DMS79 treated with DMSO at 0.1 percent for 48 hours (cell line): ENCODE results near the gene CACNA2D4.

ENCODE experiments used
- DNase-seq: peaks from one replicate; lab custom pipeline; 2025; lab: John Stamatoyannopoulos, UW

CACNA2D4 gene

GRCh38 chr12:1933342-1934051 is 15.0 kb upstream of the CACNA2D4 start:
- no peak for DNase-seq

GRCh38 chr12:1932264-1932777 is 13.9 kb upstream of the CACNA2D4 start:
- DNase-seq, result peak; percentile 63

DNA sequence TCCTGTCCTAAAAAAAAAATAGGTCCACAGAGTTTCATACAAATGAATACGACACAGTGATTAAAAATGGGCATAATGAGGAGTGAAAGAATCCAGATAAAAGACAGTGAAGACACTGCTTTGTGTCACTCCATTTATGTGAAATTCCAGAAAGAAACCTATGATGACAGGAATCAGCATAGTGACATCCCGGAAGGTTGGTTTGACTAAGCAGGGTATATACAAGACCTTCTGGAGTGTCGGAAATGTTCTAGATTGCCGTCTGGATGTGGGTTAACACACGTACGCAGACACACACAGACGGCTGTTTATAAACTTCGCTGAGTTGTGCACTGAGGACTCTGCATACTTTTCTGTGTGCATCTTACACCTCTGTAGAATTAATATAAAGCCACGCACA is 13.2 kb upstream of the CACNA2D4 start:
- no peak for DNase-seq

DNA sequence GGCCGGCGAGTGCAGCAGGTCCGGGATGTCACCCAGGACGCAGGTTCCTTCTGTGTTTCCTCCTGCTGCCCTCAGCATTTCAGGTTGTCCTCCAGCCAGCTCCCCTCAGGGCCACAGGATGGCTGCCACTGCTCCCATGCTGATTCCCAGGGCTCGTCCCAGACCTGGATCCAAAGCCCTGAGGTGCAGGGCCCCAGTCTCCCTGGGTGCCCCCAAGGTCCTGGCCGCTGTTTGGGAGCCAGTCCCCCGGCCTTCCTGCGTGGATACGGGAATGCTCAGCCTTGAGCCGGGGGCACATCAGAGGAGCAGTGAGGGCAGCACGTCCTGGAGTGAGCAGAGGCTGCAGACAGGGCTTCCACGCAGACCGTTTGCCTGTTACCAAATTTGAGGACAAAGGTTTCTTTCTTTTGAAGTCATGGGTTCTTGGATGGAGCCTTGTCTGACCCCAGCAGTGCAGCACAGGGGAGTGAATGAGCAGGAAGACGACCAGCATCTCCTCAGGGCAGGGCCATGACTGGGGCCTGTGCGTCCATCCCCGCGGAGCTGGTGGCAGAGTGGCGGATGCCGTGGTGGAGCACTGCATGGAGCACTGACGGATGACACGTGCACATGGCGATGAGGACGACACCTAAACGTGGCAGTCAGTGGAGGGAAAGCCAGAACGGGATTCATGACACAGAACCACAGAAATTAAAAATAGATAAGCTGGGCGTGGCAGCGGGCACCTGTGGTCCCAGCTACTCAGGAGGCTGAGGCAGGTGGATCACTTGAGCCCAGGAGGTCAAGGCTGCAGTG is 12.5 kb upstream of the CACNA2D4 start:
- DNase-seq, result no peak

- DNase-seq, result no peak
These were observed 11.7 kb upstream of the CACNA2D4 start for GRCh38 chr12:1929985-1930802.

DNA sequence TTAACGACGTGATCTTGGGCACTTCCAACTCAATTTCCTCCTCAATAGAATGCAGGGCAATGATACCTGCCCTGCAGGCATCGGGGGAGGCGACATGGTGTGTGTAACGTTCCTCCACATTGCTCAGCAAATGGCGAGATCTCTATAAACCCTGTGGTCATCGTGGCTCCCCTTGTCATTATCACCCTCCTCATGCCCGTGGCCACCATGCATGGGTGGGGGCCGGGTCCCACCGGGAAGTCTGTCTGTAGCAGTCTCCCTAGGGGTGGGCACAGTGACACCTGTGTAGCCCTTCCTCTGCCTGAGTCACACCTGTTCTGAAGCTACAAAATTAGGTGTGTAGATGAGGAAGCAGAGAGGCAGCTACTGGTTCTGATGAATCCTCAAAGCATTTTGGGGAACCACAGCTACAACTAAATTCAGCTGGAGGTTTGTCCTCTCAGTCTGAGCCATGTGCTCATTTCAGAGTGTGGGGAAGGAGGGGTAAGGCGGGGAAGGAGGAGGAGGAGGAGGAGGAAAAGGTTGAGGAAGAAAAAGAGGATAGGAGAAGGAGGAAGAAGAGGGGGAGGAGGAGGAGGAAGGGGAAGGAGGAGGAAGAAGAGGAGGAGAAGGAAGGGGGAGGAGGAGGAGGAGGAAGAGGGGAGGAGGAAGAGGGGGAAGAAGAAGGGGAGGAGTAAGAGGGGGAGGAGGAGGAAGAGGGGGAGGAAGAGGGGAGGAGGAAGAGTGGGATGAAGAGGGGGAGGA is 11.0 kb upstream of the CACNA2D4 start:
- no peak for DNase-seq

DNA sequence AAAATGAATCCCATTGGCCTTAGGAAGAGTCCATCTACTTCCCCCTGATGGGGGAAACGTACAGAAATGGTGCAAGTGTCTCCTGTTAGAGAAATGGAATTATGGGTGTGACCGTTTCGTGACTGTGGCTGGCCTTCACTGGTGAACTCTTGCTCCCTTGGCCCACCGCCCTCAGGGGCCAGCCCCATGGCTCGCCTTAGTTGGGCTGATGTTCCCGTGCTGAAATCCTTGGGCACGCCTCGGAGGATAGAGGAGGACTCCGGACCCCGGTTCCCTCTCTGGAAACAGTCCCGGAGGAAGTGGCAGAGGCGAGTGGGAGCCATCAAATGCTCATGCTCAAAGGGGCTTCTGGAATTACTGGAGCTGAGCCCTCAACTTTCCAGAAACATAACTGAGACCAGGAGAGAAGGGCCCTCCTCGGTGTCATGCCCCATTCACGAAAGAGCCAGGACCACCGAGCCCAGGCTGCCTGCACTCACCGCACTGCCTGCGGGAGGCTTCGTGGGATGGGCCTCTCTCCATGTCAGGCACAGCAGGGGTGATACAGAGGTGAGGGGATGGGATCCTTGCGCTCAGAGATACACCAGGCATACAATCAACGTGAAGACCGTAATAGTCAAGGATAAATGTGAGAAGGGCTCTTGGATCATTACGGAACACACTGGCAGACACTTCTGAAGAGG is 10.1 kb upstream of the CACNA2D4 start:
- no peak for DNase-seq

GRCh38 chr12:1927751-1928351 is 9.4 kb upstream of the CACNA2D4 start:
- DNase-seq, result no peak

DNA sequence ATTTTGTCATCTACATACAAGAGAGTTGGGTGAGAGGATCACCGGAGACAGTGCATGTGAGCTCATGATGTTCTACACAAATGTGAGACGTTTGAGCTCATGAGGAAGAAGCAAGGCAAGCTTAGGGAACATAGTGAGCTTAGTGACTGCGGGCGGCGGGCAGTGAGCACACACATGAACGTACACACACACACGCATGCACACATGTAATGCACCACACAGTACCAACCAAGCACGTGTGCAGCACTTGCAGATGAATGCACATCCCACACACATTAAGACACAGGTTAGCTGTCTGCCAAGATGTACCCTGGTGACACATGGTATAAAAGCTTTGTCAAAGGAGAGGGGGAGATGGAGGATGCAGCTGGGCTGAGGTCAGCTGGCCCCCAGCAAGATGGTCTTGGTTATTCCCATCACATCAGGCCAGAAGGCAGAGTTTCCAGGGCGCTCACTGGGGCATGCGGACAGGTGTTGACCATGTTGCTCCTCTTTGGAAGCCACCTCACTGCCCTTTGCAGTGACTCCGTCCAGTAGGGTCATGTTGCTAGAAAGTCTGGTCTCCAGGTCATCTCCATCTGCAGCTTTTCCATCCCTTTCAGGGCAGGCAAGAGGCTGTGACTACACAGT is 8.7 kb upstream of the CACNA2D4 start:
- DNase-seq, result no peak

DNA sequence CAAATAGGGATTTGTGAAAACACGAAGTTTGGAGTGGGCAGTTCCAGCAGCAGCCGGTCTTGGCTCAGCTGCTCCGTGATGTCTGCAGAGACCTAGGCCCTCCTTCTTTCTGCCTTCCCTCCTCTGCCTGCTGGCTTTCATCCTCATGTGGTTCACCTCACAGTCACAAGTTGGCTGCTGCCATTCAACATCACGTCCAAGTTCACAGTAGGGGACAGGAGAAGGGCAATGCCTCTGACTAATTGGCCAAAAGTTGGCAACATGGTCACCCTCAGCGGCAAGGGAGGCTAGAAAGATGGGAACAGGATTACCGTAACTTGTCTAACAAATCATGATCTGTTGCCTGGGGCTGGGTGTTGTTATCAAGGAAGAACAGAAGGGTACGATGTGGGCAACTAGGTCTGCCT is 7.8 kb upstream of the CACNA2D4 start:
- DNase-seq, result no peak

- no peak for DNase-seq
These were observed 7.2 kb upstream of the CACNA2D4 start for GRCh38 chr12:1925684-1926006.

- no peak for DNase-seq
These were observed 6.7 kb upstream of the CACNA2D4 start for GRCh38 chr12:1924996-1925683.

DNA sequence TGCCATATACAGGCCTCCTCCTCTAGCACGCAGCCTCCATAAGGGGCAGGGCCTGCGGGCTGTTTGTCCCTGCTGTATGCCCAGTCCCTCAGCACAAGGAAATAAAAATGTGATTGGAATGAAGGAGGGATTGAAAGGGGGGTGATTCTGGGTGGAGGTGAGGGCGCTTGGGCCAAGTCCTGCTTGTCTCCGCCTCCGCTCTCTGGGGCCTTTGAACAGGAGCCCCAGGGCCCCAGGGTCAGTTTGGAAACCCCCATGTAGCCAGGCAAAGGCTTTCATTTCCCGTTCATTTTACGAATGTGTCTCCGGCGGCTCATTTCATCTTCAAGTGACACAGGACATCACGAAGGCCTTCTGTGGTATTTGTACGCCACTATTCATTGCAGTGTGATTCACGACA is 4.5 kb upstream of the CACNA2D4 start:
- no peak for DNase-seq

GRCh38 chr12:1922075-1922709 is 3.7 kb upstream of the CACNA2D4 start:
- DNase-seq, result no peak

GRCh38 chr12:1920971-1921370 is 2.5 kb upstream of the CACNA2D4 start:
- no peak for DNase-seq

GRCh38 chr12:1920436-1920835 is 2.0 kb upstream of the CACNA2D4 start:
- no peak for DNase-seq

GRCh38 chr12:1919763-1920162 is 1.3 kb upstream of the CACNA2D4 start:
- DNase-seq, result no peak

DNA sequence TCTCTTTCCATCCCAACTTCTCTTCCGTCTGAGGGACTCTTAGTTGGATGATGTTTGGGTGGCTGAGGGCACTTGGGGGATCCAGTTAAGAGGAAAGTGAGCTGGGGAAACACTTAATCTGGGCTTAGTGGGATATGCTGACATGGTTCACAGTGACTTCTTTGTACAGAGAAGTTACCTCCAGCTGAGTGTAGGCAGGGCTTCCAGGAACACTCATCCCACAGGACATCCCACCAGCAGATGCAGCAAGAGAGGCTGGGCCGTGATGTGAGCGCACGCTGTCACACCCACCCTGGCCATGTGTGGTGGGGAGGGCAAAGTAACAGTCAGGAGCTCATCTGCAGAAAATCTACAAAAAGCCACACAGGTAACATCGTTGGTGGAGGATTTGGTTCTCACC is 832 bp upstream of the CACNA2D4 start:
- DNase-seq, result no peak

DNA sequence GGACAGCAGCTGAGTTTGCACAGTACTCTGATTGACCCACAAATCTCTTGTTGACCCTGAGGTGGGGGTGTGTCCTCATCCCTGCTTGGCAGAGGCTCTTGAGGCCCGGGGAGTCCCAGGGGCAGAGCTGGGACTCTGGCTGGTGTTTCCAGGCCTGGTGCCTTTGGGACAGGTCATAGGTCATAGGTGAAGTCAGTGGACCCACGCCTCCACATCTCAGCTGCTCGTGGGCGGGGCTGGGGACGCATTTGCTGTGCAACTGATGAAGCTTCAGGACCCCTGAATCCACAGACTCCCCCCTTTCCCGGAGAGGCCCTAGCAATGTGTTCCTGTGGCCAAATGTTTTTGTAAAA is 408 bp upstream of the CACNA2D4 start:
- DNase-seq, result no peak
